ENCODE results near the gene CACNB1. TPM values are rescaled to one million over a fixed set of nuclear protein-coding genes. Genes with fewer than 3 reads are reported as not detected.

CACNB1 gene
- polyA plus RNA-seq, 1 of the 3 experiments (the other 2 are of a cell fraction), result 7.4 TPM

DNA sequence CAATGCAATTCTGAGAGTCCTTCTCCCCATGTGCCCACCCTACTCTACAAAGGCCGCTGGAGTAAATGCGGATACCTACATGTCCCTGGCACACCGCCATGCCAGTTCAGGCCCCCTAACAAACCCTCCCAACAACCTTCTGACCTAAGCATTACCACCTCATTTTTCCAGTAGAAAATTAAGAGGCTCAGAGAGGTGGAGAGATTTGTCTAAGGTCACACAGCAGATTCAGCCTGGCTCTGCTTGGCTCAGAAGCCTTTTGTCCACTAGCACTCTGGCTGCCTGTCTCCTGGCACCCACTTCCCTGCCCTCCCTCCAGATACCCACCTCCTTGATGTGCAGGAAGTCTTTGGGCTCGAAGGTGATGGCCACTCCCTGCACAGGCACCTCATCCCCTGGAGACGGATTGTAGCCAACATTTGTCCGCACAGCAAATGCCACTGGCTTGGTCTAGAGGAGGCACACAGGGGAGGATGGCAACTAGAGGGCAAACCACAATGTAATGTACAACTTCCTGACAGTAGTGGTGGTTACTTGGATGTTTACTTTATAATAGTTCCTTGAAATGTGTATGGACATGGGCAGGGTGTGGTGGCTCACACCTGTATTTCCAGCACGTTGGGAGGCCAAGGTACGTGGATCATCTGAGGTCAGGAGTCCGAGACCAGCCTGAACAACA is 10.2 kb downstream of the CACNB1 start:
- POLR2A ChIA-PET, result no interaction called here
- WGBS (ENCODE audit: low lambda C conversion rate), result 95% methylated on average over 9 of the region's 9 CpGs

DNA sequence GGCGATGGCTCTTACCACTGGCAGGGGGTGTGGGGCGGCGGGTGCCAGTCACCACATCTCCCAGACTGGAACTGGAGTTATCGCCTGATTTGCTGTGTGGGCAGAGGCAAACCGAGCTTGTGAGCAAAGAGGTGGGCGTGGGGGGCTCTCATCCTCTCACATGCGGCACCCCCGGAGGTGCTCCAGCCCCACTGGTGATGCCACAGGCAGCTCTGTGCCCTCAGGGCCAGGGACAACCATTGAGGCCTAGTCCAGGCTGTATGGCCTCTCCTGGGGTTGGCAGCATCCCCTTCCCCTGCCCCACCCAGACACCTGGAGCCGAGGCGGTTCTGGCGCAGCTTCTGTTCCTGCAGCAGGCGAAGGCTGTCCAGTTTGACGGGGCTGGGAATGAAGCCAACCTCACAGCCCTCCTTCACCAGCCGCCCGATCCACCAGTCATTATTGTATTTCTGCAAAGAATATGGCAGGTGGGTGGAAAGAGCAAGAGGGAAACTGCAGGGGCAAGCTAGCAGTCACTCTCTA is 10.9 kb downstream of the CACNB1 start:
- ChIA-PET CTCF (interaction anchor here (1.4 to 2.2 kb wide), 4 partner anchors 8 to 203 kb away, joined by 5 to 23 read pairs (median 6); no protein-coding TSS in a partner anchor), POLR2A (no interaction called here)
- Histone ChIP-seq H3K36me3 (replicated peaks in 1 of 2; ENCODE audit: control insufficient read depth in 1 of 2, insufficient read depth in 2 of 2, low read length in 1 of 2) (peaks cover 31 to 36% of the 10 kb centered on the region in 2 experiments), H2AFZ (ENCODE audit: low read depth) (no peak overlapping the region), H3K27ac (ENCODE audit: low read depth in 2 of 2, low read length in 1 of 2) (no peak overlapping the region), H3K9ac (no peak overlapping the region), H3K9me2 (no peaks in the 10 kb centered on the region), H4K20me1 (ENCODE audit: insufficient read depth) (no peaks in the 10 kb centered on the region), H3K4me3 (ENCODE audit: low read depth in 2 of 2, low read length in 1 of 2) (no peak overlapping the region), H3K79me2 (ENCODE audit: insufficient read depth) (no peaks in the 10 kb centered on the region), H3K4me2 (no peak overlapping the region), H3K9me3 (no peaks in the 10 kb centered on the region), H3K27me3 (ENCODE audit: insufficient read depth) (no peaks in the 10 kb centered on the region), H3F3A (replicated peaks; ENCODE audit: insufficient read depth) (no peaks in the 10 kb centered on the region), H3K4me1 (ENCODE audit: control insufficient read depth in 1 of 2, insufficient read depth in 2 of 2, low read depth in 1 of 2, low read length in 1 of 2) (no peaks in the 10 kb centered on the region)
- DNase-seq, result no peak
- 96% methylated on average over 14 of the region's 15 CpGs for WGBS (ENCODE audit: low lambda C conversion rate)
- TF ChIP-seq GABPA (IDR thresholded peaks at IDR 0.05; ENCODE audit: low read depth), result no peak
- TF ChIP-seq, protein P1, sequence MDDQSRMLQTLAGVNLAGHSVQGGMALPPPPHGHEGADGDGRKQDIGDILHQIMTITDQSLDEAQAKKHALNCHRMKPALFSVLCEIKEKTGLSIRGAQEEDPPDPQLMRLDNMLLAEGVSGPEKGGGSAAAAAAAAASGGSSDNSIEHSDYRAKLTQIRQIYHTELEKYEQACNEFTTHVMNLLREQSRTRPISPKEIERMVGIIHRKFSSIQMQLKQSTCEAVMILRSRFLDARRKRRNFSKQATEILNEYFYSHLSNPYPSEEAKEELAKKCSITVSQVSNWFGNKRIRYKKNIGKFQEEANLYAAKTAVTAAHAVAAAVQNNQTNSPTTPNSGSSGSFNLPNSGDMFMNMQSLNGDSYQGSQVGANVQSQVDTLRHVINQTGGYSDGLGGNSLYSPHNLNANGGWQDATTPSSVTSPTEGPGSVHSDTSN (IDR thresholded peaks at IDR 0.05), result no peak
- no peak for TF ChIP-seq TEAD4 (IDR thresholded peaks at IDR 0.05; ENCODE audit: borderline replicate concordance, insufficient read depth)
- no peak for TF ChIP-seq ZBTB33 (IDR thresholded peaks at IDR 0.05; ENCODE audit: borderline replicate concordance, low read depth)
- no peak for TF ChIP-seq GATA2 (CRISPR knock-in tag; IDR thresholded peaks at IDR 0.05)
- TF ChIP-seq SIN3A (IDR thresholded peaks at IDR 0.05; ENCODE audit: borderline replicate concordance, low read depth, low read length), result no peak
- no peak for TF ChIP-seq YY1 (IDR thresholded peaks at IDR 0.05; ENCODE audit: low read depth)
- TF ChIP-seq, protein P2, sequence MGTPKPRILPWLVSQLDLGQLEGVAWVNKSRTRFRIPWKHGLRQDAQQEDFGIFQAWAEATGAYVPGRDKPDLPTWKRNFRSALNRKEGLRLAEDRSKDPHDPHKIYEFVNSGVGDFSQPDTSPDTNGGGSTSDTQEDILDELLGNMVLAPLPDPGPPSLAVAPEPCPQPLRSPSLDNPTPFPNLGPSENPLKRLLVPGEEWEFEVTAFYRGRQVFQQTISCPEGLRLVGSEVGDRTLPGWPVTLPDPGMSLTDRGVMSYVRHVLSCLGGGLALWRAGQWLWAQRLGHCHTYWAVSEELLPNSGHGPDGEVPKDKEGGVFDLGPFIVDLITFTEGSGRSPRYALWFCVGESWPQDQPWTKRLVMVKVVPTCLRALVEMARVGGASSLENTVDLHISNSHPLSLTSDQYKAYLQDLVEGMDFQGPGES (IDR thresholded peaks at IDR 0.05; ENCODE audit: low read depth, low read length), result no peak
- TF ChIP-seq, protein P3, sequence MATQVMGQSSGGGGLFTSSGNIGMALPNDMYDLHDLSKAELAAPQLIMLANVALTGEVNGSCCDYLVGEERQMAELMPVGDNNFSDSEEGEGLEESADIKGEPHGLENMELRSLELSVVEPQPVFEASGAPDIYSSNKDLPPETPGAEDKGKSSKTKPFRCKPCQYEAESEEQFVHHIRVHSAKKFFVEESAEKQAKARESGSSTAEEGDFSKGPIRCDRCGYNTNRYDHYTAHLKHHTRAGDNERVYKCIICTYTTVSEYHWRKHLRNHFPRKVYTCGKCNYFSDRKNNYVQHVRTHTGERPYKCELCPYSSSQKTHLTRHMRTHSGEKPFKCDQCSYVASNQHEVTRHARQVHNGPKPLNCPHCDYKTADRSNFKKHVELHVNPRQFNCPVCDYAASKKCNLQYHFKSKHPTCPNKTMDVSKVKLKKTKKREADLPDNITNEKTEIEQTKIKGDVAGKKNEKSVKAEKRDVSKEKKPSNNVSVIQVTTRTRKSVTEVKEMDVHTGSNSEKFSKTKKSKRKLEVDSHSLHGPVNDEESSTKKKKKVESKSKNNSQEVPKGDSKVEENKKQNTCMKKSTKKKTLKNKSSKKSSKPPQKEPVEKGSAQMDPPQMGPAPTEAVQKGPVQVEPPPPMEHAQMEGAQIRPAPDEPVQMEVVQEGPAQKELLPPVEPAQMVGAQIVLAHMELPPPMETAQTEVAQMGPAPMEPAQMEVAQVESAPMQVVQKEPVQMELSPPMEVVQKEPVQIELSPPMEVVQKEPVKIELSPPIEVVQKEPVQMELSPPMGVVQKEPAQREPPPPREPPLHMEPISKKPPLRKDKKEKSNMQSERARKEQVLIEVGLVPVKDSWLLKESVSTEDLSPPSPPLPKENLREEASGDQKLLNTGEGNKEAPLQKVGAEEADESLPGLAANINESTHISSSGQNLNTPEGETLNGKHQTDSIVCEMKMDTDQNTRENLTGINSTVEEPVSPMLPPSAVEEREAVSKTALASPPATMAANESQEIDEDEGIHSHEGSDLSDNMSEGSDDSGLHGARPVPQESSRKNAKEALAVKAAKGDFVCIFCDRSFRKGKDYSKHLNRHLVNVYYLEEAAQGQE (IDR thresholded peaks at IDR 0.05; ENCODE audit: low read depth, low read length), result no peak
- TF ChIP-seq TCF12 (IDR thresholded peaks at IDR 0.05), result no peak
- TF ChIP-seq CHD2 (IDR thresholded peaks at IDR 0.05; ENCODE audit: low read length, partially characterized antibody), result no peak
- TF ChIP-seq POLR2AphosphoS5 (IDR thresholded peaks at IDR 0.05; ENCODE audit: low read depth, low read length), result no peak
- TF ChIP-seq SMC3 (IDR thresholded peaks at IDR 0.05; ENCODE audit: low read depth, low read length), result no peak
- no peak for TF ChIP-seq NRF1 (IDR thresholded peaks at IDR 0.05; ENCODE audit: low read depth, low read length)
- TF ChIP-seq, protein P4, sequence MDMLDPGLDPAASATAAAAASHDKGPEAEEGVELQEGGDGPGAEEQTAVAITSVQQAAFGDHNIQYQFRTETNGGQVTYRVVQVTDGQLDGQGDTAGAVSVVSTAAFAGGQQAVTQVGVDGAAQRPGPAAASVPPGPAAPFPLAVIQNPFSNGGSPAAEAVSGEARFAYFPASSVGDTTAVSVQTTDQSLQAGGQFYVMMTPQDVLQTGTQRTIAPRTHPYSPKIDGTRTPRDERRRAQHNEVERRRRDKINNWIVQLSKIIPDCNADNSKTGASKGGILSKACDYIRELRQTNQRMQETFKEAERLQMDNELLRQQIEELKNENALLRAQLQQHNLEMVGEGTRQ (IDR thresholded peaks at IDR 0.05; ENCODE audit: borderline replicate concordance, low read depth, low read length), result no peak
- TF ChIP-seq MAX (IDR thresholded peaks at IDR 0.05; ENCODE audit: low read depth), result no peak
- no peak for TF ChIP-seq NFIC (IDR thresholded peaks at IDR 0.05; ENCODE audit: borderline replicate concordance)

More for the DNA sequence above, 10.2 kb downstream of the CACNB1 start:
- Histone ChIP-seq H4K20me1 (ENCODE audit: insufficient read depth) (no peaks in the 10 kb centered on the region), H2AFZ (ENCODE audit: low read depth) (no peak overlapping the region), H3K4me1 (ENCODE audit: control insufficient read depth in 1 of 2, insufficient read depth in 2 of 2, low read depth in 1 of 2, low read length in 1 of 2) (no peaks in the 10 kb centered on the region), H3F3A (replicated peaks; ENCODE audit: insufficient read depth) (no peaks in the 10 kb centered on the region), H3K4me3 (ENCODE audit: low read depth in 2 of 2, low read length in 1 of 2) (no peak overlapping the region), H3K4me2 (no peak overlapping the region), H3K9me3 (no peaks in the 10 kb centered on the region), H3K36me3 (replicated peaks in 1 of 2; ENCODE audit: control insufficient read depth in 1 of 2, insufficient read depth in 2 of 2, low read length in 1 of 2) (peaks cover 28 to 41% of the 10 kb centered on the region in 2 experiments), H3K27ac (ENCODE audit: low read depth in 2 of 2, low read length in 1 of 2) (no peak overlapping the region), H3K9ac (no peak overlapping the region), H3K79me2 (ENCODE audit: insufficient read depth) (no peaks in the 10 kb centered on the region), H3K27me3 (ENCODE audit: insufficient read depth) (no peaks in the 10 kb centered on the region), H3K9me2 (no peaks in the 10 kb centered on the region)
- no peak for TF ChIP-seq TEAD4 (IDR thresholded peaks at IDR 0.05; ENCODE audit: borderline replicate concordance, insufficient read depth)
- no peak for DNase-seq
- CTCF ChIA-PET, result interaction anchor here (1.4 to 29.0 kb wide), 5 partner anchors 7 to 204 kb away, joined by 5 to 781 read pairs (median 6); no protein-coding TSS in a partner anchor
